OCI-M1 (cell line): ENCODE data around the gene ABHD17B.

Experiments
- DNase-seq: peaks from one replicate; lab custom pipeline; 2025; lab: John Stamatoyannopoulos, UW

Gene ABHD17B

GRCh38 chr9:71878327-71879274 is 32.4 kb downstream of the ABHD17B start:
- peak; percentile 25 for DNase-seq

GRCh38 chr9:71876829-71877228 is 34.2 kb downstream of the ABHD17B start:
- no peak for DNase-seq

GRCh38 chr9:71876106-71876505 is 34.9 kb downstream of the ABHD17B start:
- DNase-seq, result no peak

GRCh38 chr9:71875345-71875744 is 35.6 kb downstream of the ABHD17B start:
- no peak for DNase-seq

GRCh38 chr9:71863631-71864030 is 47.4 kb downstream of the ABHD17B start:
- DNase-seq, result no peak

GRCh38 chr9:71861618-71862017 is 49.4 kb downstream of the ABHD17B start:
- no peak for DNase-seq

GRCh38 chr9:71859939-71860338 is 51.1 kb downstream of the ABHD17B start:
- DNase-seq, result peak; percentile 8

GRCh38 chr9:71858812-71859211 is 52.2 kb downstream of the ABHD17B start:
- no peak for DNase-seq

GRCh38 chr9:71858102-71858798 is 52.7 kb downstream of the ABHD17B start:
- DNase-seq, result no peak

GRCh38 chr9:71857159-71857558 is 53.8 kb downstream of the ABHD17B start:
- DNase-seq, result no peak

- no peak for DNase-seq
Observed at GRCh38 chr9:71854811-71855210, 56.2 kb downstream of the ABHD17B start.

GRCh38 chr9:71853084-71853483 is 57.9 kb downstream of the ABHD17B start:
- no peak for DNase-seq

- DNase-seq, result no peak
Observed at GRCh38 chr9:71850996-71851395, 60.0 kb downstream of the ABHD17B start.

GRCh38 chr9:71847892-71848291 is 63.1 kb downstream of the ABHD17B start:
- DNase-seq, result no peak

- DNase-seq, result no peak
Observed at GRCh38 chr9:71844808-71845207, 66.2 kb downstream of the ABHD17B start.

GRCh38 chr9:71839668-71840067 is 71.3 kb downstream of the ABHD17B start:
- DNase-seq, result no peak

GRCh38 chr9:71835596-71835995 is 75.4 kb downstream of the ABHD17B start:
- no peak for DNase-seq

- no peak for DNase-seq
Observed at GRCh38 chr9:71830929-71831328, 80.1 kb downstream of the ABHD17B start.

- DNase-seq, result no peak
Observed at GRCh38 chr9:71830153-71830552, 80.8 kb downstream of the ABHD17B start.

- DNase-seq, result no peak
Observed at GRCh38 chr9:71826279-71826678, 84.7 kb downstream of the ABHD17B start.

- no peak for DNase-seq
Observed at GRCh38 chr9:71824257-71824656, 86.7 kb downstream of the ABHD17B start.

- DNase-seq, result no peak
Observed at GRCh38 chr9:71822935-71823334, 88.1 kb downstream of the ABHD17B start.

GRCh38 chr9:71822456-71822855 is 88.5 kb downstream of the ABHD17B start:
- DNase-seq, result no peak
